K562 (cell line): Measurements from ENCODE around the gene CCDC85C. TPM values are rescaled to one million over a fixed set of nuclear protein-coding genes. Genes with fewer than 3 reads are reported as not detected.

Source experiments
- ATAC-seq: fragments of 200-7000 bp; cut with Tn5 transposase; 3 replicates; pipeline ENCODE4 v1.9.1; 2020; ENCODE audit warnings: moderate library complexity
- BruUV-seq: library from RNA; stranded (reverse); fragments of 400-500 nt; replicated peaks from 2 replicates; lab custom pipeline; 2021; lab: Mats Ljungman, UMichigan
- CTCF ChIA-PET: fragments of 300-600 bp; formaldehyde crosslinking; extraction: SDS; loops from one replicate; lab custom pipeline; 2021; ENCODE audit warnings: low intra/inter-chr PET ratio; lab: Yijun Ruan, JAX
- POLR2A ChIA-PET: fragments of 300-600, 350-650 bp; sonication (Branson Sonifier 250); formaldehyde crosslinking; extraction: SDS; loops from one replicate; lab custom pipeline; 2021; ENCODE audit warnings: antibody characterized with exemption, inconsistent platforms; lab: Yijun Ruan, JAX
- DNase-seq, 4 experiments: peaks; one replicate each; pipeline versions ENCODE4 v3.0.0 to v3.0.0-alpha.2; 2011 to 2018; ENCODE audit warnings: low spot score in 3 of 4, mixed read lengths in 3 of 4; ENCODE audit errors: extremely low read depth in 1 of 4
- FAIRE-seq: peaks from 2 replicates; lab custom pipeline; 2011; peaks lifted over from hg19 to GRCh38; lab: Jason Lieb, UNC
- H2AFZ ChIP-seq: 2 replicates; pipeline ENCODE4 v1.6.0; 2011; ENCODE audit warnings: low read depth, low read length, control low read depth, inconsistent platforms
- H3K27ac ChIP-seq: fragments of 200-600 bp; 3 replicates; pipeline ENCODE4 v1.8.0; 2011; ENCODE audit warnings: low read depth, mild to moderate bottlenecking, control low read depth, inconsistent platforms, low read length, moderate library complexity, mixed read lengths; ENCODE audit errors: extremely low read depth
- H3K27me3 ChIP-seq, 2 experiments: fragments of 300-600 bp in 1 of 2; 2 replicates in 1 of 2; 3 replicates in 1 of 2; pipeline versions ENCODE4 v1.6.0 to v1.8.0; 2011; ENCODE audit warnings: inconsistent platforms in 2 of 2, low read length in 2 of 2, mild to moderate bottlenecking in 1 of 2, mixed read lengths in 1 of 2, moderate library complexity in 1 of 2; ENCODE audit not compliant: control insufficient read depth in 2 of 2, insufficient read depth in 2 of 2
- H3K36me3 ChIP-seq: fragments of 300-600 bp; 3 replicates; pipeline ENCODE4 v1.8.0; 2011; ENCODE audit warnings: mild to moderate bottlenecking, low read length, inconsistent platforms; ENCODE audit not compliant: control insufficient read depth, insufficient read depth
- H3K4me1 ChIP-seq, 2 experiments: fragments of 200-600 bp in 1 of 2; replicated peaks in 1 of 2; 2 replicates in 1 of 2; 3 replicates in 1 of 2; pipeline versions ENCODE4 v1.5.1 to v1.8.0; 2011; ENCODE audit warnings: inconsistent platforms in 2 of 2, low read length in 2 of 2, mild to moderate bottlenecking in 1 of 2, mixed read lengths in 1 of 2, moderate library complexity in 1 of 2; ENCODE audit not compliant: control insufficient read depth in 2 of 2, insufficient read depth in 2 of 2
- H3K4me2 ChIP-seq: 2 replicates; pipeline ENCODE4 v1.6.1; 2011; ENCODE audit warnings: low read length, control low read depth, inconsistent platforms, mixed read lengths; ENCODE audit not compliant: insufficient read depth
- H3K4me3 ChIP-seq: fragments of 200-600 bp; sonication (generic), shearing (Covaris generic); 2 replicates; pipeline ENCODE4 v1.5.1; 2016; ENCODE audit warnings: control low read depth, inconsistent platforms
- H3K79me2 ChIP-seq: fragments of 200-600 bp; 3 replicates; pipeline ENCODE4 v1.8.0; 2011; ENCODE audit warnings: low read length, inconsistent platforms; ENCODE audit not compliant: control insufficient read depth, insufficient read depth
- H3K9ac ChIP-seq, 2 experiments: 2 replicates each; pipeline versions ENCODE4 v1.6.0 to v1.6.1; 2011; ENCODE audit warnings: low read depth in 2 of 2, low read length in 2 of 2, control low read depth in 1 of 2, inconsistent platforms in 1 of 2, mild to moderate bottlenecking in 1 of 2, mixed read lengths in 1 of 2; ENCODE audit not compliant: insufficient read depth in 1 of 2
- H3K9me1 ChIP-seq: one replicate; pipeline ENCODE4 v1.6.0; 2011; ENCODE audit warnings: inconsistent platforms, mild to moderate bottlenecking, low read length, moderate library complexity; ENCODE audit not compliant: control insufficient read depth, insufficient read depth
- H3K9me3 ChIP-seq: replicated peaks from 2 replicates; pipeline ENCODE4 v1.5.1; 2011; ENCODE audit warnings: low read depth, low read length, inconsistent platforms; ENCODE audit not compliant: control insufficient read depth, insufficient read depth
- H4K20me1 ChIP-seq: replicated peaks from 2 replicates; pipeline ENCODE4 v1.6.1; 2011; ENCODE audit warnings: low read length, inconsistent platforms, mixed read lengths; ENCODE audit not compliant: control insufficient read depth, insufficient read depth
- BRF2 ChIP-seq: IDR thresholded peaks from 3 replicates; pipeline ENCODE4 v1.6.1; 2011; ENCODE audit warnings: borderline replicate concordance, mild to moderate bottlenecking; ENCODE audit not compliant: insufficient read length, insufficient read depth
- E2F4 ChIP-seq: sonication (generic); formaldehyde crosslinking; IDR thresholded peaks from 2 replicates; pipeline ENCODE4 v1.8.0; 2022; ENCODE audit warnings: mild to moderate bottlenecking, low read depth, missing genetic modification reagents
- GATAD2A ChIP-seq: fragments of 450-650 bp; IDR thresholded peaks from 2 replicates; pipeline ENCODE4 v1.6.1; 2017
- JUN ChIP-seq, 2 experiments: sonication (generic) in 1 of 2; formaldehyde crosslinking in 1 of 2; IDR thresholded peaks; 2 replicates each; pipeline versions ENCODE4 v1.6.1 to v1.8.0; 2012 to 2022; ENCODE audit warnings: borderline replicate concordance in 2 of 2, mild to moderate bottlenecking in 2 of 2, improper control_type of control experiment in 1 of 2, low read depth in 1 of 2, low read length in 1 of 2, missing genetic modification reagents in 1 of 2
- SPI1 ChIP-seq: IDR thresholded peaks from 2 replicates; pipeline ENCODE4 v1.6.1; 2011; ENCODE audit warnings: low read depth, low read length, control low read depth, borderline replicate concordance
- SREBF1 ChIP-seq: fragments of 150-350 bp; IDR thresholded peaks from 2 replicates; pipeline ENCODE4 v1.6.1; 2014; ENCODE audit warnings: antibody characterized with exemption, low read depth, low read length, borderline replicate concordance
- WGBS: fragments of 100-300 bp; shearing (Covaris generic); methylation state at CpG from one replicate; pipeline ENCODE4 v1.1.6; 2016; ENCODE audit warnings: low coverage, mixed read lengths; ENCODE audit not compliant: insufficient coverage; ENCODE audit errors: missing lambda C conversion rate; 5-methylcytosine and 5-hydroxymethylcytosine counted together
- in situ Hi-C: fragments of 300-500 bp; cut with MboI; formaldehyde crosslinking; loops from 4 replicates; pipeline ENCODE4 v1.15.0; 2018; ENCODE audit warnings: inconsistent platforms, mixed read lengths
- intact Hi-C: fragments of 100-400 bp; cut with micrococcal nuclease; formaldehyde crosslinking; loops from 2 replicates; pipeline ENCODE4 v1.14.2; 2022
- polyA plus RNA-seq, 8 experiments: library from polyadenylated mRNA; depleted of rRNA in 4 of 8; stranded (reverse) in 5 of 8; unstranded in 3 of 8; fragments of >200 nt; fragmentation: Nextera tagmentation in 2 of 8; fragmentation: Illumina TruSeq in 1 of 8; extraction: Ambion mirVana in 2 of 8; extraction: Trizol in 1 of 8; gene quantifications; 2 replicates each; pipeline versions ENCODE4 v1.2.1 to v1.2.3, GENCODE V29; 2011 to 2014; ENCODE audit warnings: inconsistent platforms in 1 of 8, missing spikeins in 1 of 8
- total RNA-seq, 7 experiments: library from RNA; depleted of rRNA in 6 of 7; stranded (reverse); fragments of >200 nt in 6 of 7; fragmentation: Illumina TruSeq in 2 of 7; extraction: Trizol in 2 of 7; gene quantifications; 2 replicates each; pipeline versions ENCODE4 v1.2.1 to v1.2.3, GENCODE V29; 2011 to 2021; ENCODE audit warnings: low replicate concordance in 1 of 7

CCDC85C gene
- total and polyA plus RNA-seq, 9 of the 15 experiments (the other 6 are each of a cell fraction or from before 2014, with no cell fraction given), result 0.18 to 22.0 (median 6.3) TPM

DNA sequence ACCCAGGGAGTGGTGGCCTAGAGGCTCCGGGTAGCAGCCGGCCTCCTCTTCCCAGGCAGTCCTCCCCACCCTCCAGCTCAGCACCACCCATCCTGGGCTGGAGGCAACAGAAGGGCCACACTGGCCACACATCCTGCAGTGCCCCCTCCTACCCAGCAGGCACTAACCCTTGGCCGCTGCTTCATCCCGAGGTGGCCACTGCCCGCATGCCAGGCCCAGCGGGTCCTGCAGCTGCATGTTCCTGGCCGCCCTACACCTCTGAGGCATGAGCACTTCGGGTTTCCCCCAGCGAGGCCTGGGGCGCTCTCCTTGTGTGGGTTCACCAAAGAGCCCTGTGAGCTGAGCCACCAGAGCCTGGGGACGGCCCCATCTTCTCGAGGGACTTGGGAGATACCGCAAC lies 61.4 kb downstream of the CCDC85C start (continued):
- TF ChIP-seq JUN (IDR thresholded peaks at IDR 0.05; ENCODE audit: borderline replicate concordance, low read depth, low read length) (no peak), JUN (CRISPR knock-in tag; IDR thresholded peaks at IDR 0.05; ENCODE audit: borderline replicate concordance) (no peak)

DNA sequence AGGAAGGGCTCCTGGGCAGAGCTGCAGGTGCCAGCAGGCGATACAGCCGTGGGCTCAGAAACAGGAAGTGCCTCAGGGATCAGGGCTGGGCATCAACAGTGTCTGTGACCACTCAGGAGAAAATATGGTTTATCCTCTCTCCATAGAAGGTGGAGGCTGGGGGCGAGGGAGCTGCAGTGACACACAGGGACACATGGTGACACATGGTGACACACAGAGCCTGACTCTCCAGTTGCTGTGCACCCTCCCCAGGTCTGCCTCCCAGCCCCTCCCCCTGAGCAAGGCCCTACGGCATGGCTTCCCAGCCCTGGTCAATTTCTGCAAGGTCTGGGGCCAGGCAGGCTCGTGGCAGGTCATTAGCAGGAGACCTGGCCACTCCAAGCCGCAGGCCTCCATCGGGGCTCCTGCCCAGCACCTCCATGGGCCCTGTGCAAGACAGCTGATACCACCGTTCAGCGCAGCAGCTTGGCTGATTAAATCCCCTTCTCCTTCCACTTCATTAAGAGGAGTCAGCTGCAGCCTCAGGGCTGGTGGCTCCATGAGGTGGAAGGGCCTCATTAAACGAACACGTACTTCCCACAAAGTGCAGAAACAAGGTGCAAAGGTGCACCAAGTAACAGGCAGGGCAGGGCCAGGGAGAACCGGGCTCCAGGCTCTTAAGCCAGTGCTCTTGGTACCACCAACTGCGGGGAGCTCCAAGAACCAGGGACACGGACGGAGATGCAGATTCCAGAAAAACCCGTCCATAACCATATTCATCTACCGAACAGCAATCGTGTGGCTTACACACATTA lies 62.1 kb downstream of the CCDC85C start:
- BruUV-seq, result no TSS peak
- Histone ChIP-seq H3K4me1 (peaks cover 13 to 49% of the 10 kb centered on the region in 2 experiments), H4K20me1 (peaks cover 33% of the 10 kb centered on the region), H3K9me3 (no peaks in the 10 kb centered on the region), H3K79me2 (no peaks in the 10 kb centered on the region; the same call in 2 of the 3 replicates), H3K36me3 (no peaks in the 10 kb centered on the region), H2AFZ (no peak overlapping the region), H3K9me1 (peaks cover 6% of the 10 kb centered on the region), H3K27me3 (no peaks in the 10 kb centered on the region), H3K9ac (no peak overlapping the region), H3K4me3 (no peak overlapping the region), H3K4me2 (no peak overlapping the region), H3K27ac (no peak overlapping the region)
- CTCF ChIA-PET, result no interaction called here
- FAIRE-seq (no peak), DNase-seq (peak in 1 of 4 experiments; percentile 13), ATAC-seq (peak; percentile 59)
- intact Hi-C loops, result no loop called here
- 61% methylated on average over 17 of the region's 18 CpGs for WGBS
- POLR2A ChIA-PET, result interaction anchor here (0.6 to 0.8 kb wide), 2 partner anchors 16 to 31 kb away, joined by 3 to 4 read pairs; no protein-coding TSS in a partner anchor
- in situ Hi-C loops, result no loop called here
- no peak for TF ChIP-seq SREBF1
- TF ChIP-seq BRF2, result no peak
- TF ChIP-seq E2F4 (CRISPR knock-in tag), result no peak
- peak; percentile 78 for TF ChIP-seq SPI1
- TF ChIP-seq GATAD2A, result no peak
